Mesenchymal stem cell (in vitro differentiated cells and primary cell): ENCODE data around the gene TMEM89.

Experiments
- DNase-seq: peaks from one replicate; pipeline ENCODE4 v3.0.0-alpha.2; 2013
- H2AFZ ChIP-seq: one replicate; pipeline ENCODE4 v1.6.1; 2013; ENCODE audit warnings: low read depth, mild to moderate bottlenecking, control low read depth, inconsistent platforms, low read length, moderate library complexity
- H2AK5ac ChIP-seq: 2 replicates; pipeline ENCODE4 v1.6.1; 2013; ENCODE audit warnings: low read length, moderate library complexity, mild to moderate bottlenecking, inconsistent platforms; ENCODE audit not compliant: severe bottlenecking
- H2BK120ac ChIP-seq: one replicate; pipeline ENCODE4 v1.6.1; 2013; ENCODE audit warnings: low read depth, mild to moderate bottlenecking, inconsistent platforms, low read length, moderate library complexity
- H2BK12ac ChIP-seq, 2 experiments: one replicate each; pipeline ENCODE4 v1.6.1; 2013; ENCODE audit warnings: inconsistent platforms in 2 of 2, low read length in 2 of 2, mild to moderate bottlenecking in 2 of 2, moderate library complexity in 2 of 2, control low read depth in 1 of 2
- H2BK15ac ChIP-seq: one replicate; pipeline ENCODE4 v1.6.1; 2013; ENCODE audit warnings: mild to moderate bottlenecking, low read depth, inconsistent platforms; ENCODE audit not compliant: poor library complexity, severe bottlenecking
- H2BK5ac ChIP-seq: 2 replicates; pipeline ENCODE4 v1.6.1; 2013; ENCODE audit warnings: low read depth, mild to moderate bottlenecking, low read length, control low read depth, inconsistent platforms; ENCODE audit not compliant: poor library complexity, severe bottlenecking
- H3K14ac ChIP-seq, 2 experiments: one replicate each; pipeline ENCODE4 v1.6.1; 2013; ENCODE audit warnings: inconsistent platforms in 2 of 2, low read length in 2 of 2, control low read depth in 1 of 2, mild to moderate bottlenecking in 1 of 2, moderate library complexity in 1 of 2
- H3K18ac ChIP-seq, 2 experiments: one replicate each; pipeline ENCODE4 v1.6.1; 2013; ENCODE audit warnings: inconsistent platforms in 2 of 2, low read length in 2 of 2, control low read depth in 1 of 2, low read depth in 1 of 2, mild to moderate bottlenecking in 1 of 2
- H3K23ac ChIP-seq, 2 experiments: one replicate each; pipeline ENCODE4 v1.6.1; 2013; ENCODE audit warnings: inconsistent platforms in 2 of 2, low read length in 2 of 2, mild to moderate bottlenecking in 2 of 2, moderate library complexity in 2 of 2, control low read depth in 1 of 2
- H3K27ac ChIP-seq: 2 replicates; pipeline ENCODE4 v1.5.1; 2013; ENCODE audit warnings: mild to moderate bottlenecking, moderate library complexity, low read length, control low read depth, inconsistent platforms; ENCODE audit not compliant: poor library complexity, severe bottlenecking
- H3K27me3 ChIP-seq, 2 experiments: 2 replicates each; pipeline versions ENCODE4 v1.6.1 to v1.7.0; 2013; ENCODE audit warnings: low read length in 2 of 2, mild to moderate bottlenecking in 2 of 2, moderate library complexity in 2 of 2, control low read depth in 1 of 2, inconsistent platforms in 1 of 2; ENCODE audit not compliant: control insufficient read depth in 1 of 2, insufficient read depth in 1 of 2
- H3K36me3 ChIP-seq, 2 experiments: 2 replicates each; pipeline versions ENCODE4 v1.6.1 to v1.7.0; 2013; ENCODE audit warnings: low read length in 2 of 2, control low read depth in 1 of 2, inconsistent platforms in 1 of 2, low read depth in 1 of 2, mild to moderate bottlenecking in 1 of 2; ENCODE audit not compliant: insufficient read depth in 2 of 2, control insufficient read depth in 1 of 2
- H3K4ac ChIP-seq, 2 experiments: one replicate each; pipeline ENCODE4 v1.6.1; 2013; ENCODE audit warnings: inconsistent platforms in 2 of 2, low read length in 2 of 2, mild to moderate bottlenecking in 2 of 2, moderate library complexity in 2 of 2, control low read depth in 1 of 2, low read depth in 1 of 2
- H3K4me1 ChIP-seq: 2 replicates; pipeline ENCODE4 v1.6.1; 2013; ENCODE audit warnings: low read depth, low read length, control low read depth; ENCODE audit not compliant: control insufficient read depth, insufficient read depth
- H3K4me2 ChIP-seq: 2 replicates; pipeline ENCODE4 v1.6.1; 2013; ENCODE audit warnings: low read length, mild to moderate bottlenecking, inconsistent platforms; ENCODE audit not compliant: poor library complexity, severe bottlenecking
- H3K4me3 ChIP-seq, 2 experiments: 2 replicates each; pipeline versions ENCODE4 v1.5.1 to v1.7.0; 2013; ENCODE audit warnings: low read length in 2 of 2, mild to moderate bottlenecking in 2 of 2, control low read depth in 1 of 2, low read depth in 1 of 2; ENCODE audit not compliant: insufficient read depth in 1 of 2
- H3K79me1 ChIP-seq: replicated peaks from 2 replicates; pipeline ENCODE4 v1.6.1; 2013; ENCODE audit warnings: mild to moderate bottlenecking, control low read depth, low read length, inconsistent platforms; ENCODE audit not compliant: poor library complexity, severe bottlenecking
- H3K9ac ChIP-seq: 2 replicates; pipeline ENCODE4 v1.7.0; 2013; ENCODE audit warnings: mild to moderate bottlenecking, low read length, moderate library complexity
- H3K9me3 ChIP-seq: 2 replicates; pipeline ENCODE4 v1.7.0; 2013; ENCODE audit warnings: mild to moderate bottlenecking, low read length; ENCODE audit not compliant: control insufficient read depth
- H4K8ac ChIP-seq: one replicate; pipeline ENCODE4 v1.6.1; 2013; ENCODE audit warnings: inconsistent platforms, mild to moderate bottlenecking, low read length, moderate library complexity
- H4K91ac ChIP-seq: one replicate; pipeline ENCODE4 v1.6.1; 2013; ENCODE audit warnings: mild to moderate bottlenecking, low read length, inconsistent platforms
- WGBS: methylation state at CpG from one replicate; pipeline ENCODE4 v1.1.7; 2013; ENCODE audit warnings: mixed read lengths; 5-methylcytosine and 5-hydroxymethylcytosine counted together

TMEM89 gene

DNA sequence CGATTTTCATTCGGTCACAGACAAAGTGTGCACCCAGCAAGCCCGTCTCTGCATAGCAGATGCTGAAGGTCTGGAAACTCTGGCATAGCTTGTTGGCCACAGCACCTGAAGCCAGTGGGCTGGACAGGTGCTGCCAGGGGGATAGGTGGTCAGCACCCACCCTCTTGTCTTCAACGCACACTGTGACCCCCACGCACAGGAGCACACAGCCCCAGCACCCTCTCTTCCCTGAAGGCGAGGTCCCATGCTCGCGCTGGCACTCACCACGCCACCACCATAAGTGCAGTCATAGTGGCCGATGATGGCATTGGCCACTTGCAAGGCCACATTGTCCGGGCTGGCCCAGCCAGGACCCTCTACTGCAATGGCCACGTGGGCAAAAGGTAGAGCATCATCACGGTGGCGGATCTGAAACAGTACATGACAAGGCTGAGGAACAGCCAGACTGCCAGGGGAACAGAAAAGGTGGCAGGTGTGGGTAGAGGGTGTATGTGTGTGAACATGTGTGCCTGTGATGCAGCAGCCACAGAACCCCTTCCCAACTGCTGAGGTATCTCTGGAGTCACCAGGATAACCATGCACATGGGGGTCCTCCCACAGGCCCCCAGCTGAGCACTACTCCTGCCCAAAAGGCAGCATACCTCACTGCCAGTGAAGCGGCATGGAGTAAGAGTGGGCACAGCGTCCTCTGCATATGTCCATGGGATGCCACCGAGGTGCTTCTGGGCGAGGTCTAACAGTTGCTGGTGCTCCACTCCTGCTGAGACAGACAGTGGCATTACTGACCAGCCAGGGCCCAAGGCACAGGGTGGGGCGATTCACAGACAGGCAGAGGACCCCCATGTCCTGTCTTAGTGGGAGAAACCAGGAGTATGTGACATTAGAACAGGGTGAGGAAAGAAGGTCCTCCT is 20.6 kb downstream of the TMEM89 start:
- Histone ChIP-seq H3K79me1 (peaks cover 28% of the 10 kb centered on the region), H3K27me3 (no peaks in the 10 kb centered on the region), H3K4me3 (no peak overlapping the region), H3K18ac (no peak overlapping the region), H3K23ac (no peak overlapping the region), H3K36me3 (peaks cover 75 to 85% of the 10 kb centered on the region in 2 experiments), H3K27ac (no peak overlapping the region), H2BK5ac (no peak overlapping the region), H2BK15ac (peak overlapping the region; percentile 45), H2BK12ac (no peak overlapping the region), H3K4ac (no peak overlapping the region), H2BK120ac (no peak overlapping the region), H2AFZ (no peak overlapping the region), H4K91ac (peak overlapping the region; percentile 71), H3K9me3 (no peaks in the 10 kb centered on the region), H3K9ac (no peak overlapping the region), H3K14ac (no peak overlapping the region), H4K8ac (no peak overlapping the region), H2AK5ac (peak overlapping the region; percentile 5), H3K4me2 (no peak overlapping the region), H3K4me1 (peaks cover 56% of the 10 kb centered on the region)
- WGBS, result 98% methylated on average over 19 of the region's 19 CpGs
- no peak for DNase-seq

DNA sequence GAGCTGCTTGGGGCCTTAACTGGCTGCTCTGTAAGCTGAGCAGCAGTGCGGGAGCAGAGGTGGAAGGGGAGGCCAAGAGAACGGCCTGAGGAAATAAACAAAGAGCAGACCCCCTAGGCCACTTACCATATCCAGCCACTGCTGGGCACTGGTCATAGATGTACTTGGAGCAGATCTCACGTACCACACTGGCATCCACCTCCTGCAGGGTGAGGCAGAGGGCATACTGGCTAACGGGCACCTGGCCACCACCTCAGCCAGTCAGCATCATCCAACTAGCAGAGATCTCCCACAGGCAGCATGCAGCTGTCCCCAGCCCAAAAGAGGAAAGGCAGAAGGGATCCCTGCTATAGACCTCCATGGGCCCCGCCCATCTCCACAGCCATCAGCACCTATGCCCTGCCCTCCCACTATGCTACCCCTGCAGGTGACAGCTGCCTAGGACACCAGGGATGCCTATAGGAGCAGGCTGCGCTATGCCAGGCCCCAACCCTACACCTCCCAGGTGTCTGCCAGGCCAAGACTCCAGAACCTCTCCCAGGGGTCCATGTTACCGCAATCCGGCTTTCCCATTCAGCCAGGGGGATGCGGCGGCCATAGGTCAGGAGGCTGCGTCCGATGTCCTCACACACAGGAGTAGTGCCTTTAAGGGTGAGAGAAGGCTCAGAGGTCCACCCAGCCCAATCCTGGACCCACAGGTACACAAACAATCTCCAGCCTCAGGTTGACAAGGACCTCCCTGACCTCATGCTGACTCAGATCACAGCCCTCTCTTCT is 21.9 kb downstream of the TMEM89 start:
- Histone ChIP-seq H2BK12ac (peak overlapping the region; percentile 92 to 95), H3K27ac (peak overlapping the region; percentile 91), H2BK120ac (peak overlapping the region; percentile 73), H3K4me1 (peaks cover 65% of the 10 kb centered on the region), H3K9ac (peak overlapping the region; percentile 65), H2BK15ac (no peak overlapping the region), H3K23ac (no peak overlapping the region), H3K14ac (no peak overlapping the region), H3K27me3 (no peaks in the 10 kb centered on the region), H2AK5ac (peak overlapping the region; percentile 49), H4K8ac (peak overlapping the region; percentile 88), H3K18ac (peak overlapping the region; percentile 81 to 92), H3K4me2 (no peak overlapping the region), H4K91ac (peak overlapping the region; percentile 98), H3K36me3 (peaks cover 62 to 72% of the 10 kb centered on the region in 2 experiments), H2BK5ac (no peak overlapping the region), H3K9me3 (no peaks in the 10 kb centered on the region), H3K4ac (peak overlapping the region; percentile 79 to 87), H3K4me3 (peak overlapping the region in 1 of 2 experiments; percentile 12), H3K79me1 (peaks cover 22% of the 10 kb centered on the region), H2AFZ (no peak overlapping the region)
- 98% methylated on average over 7 of the region's 12 CpGs for WGBS
- DNase-seq, result no peak

DNA sequence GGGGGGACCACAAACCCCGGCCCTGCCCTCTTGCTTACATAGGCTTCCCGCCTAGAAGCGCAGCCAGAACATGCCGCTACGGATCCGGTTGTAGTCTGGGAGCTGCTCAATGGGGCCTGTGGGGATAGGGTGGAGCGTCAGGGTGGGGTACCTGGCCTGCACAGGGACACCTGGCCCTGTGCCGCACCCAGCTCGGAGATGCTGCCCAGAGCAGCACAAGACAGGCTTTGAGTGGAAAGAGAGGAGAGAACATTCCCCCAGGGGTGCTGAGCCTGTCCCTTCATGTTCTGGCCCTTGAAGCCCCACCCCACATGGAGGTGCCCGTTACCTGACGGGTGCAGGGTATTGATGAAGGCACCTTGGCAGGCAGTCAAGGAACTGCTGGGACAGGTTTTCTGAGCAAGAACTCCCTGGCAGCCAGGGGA is 22.5 kb downstream of the TMEM89 start:
- WGBS, result 90% methylated on average over 11 of the region's 11 CpGs
- Histone ChIP-seq H2BK120ac (peak overlapping the region; percentile 73), H3K9ac (peak overlapping the region; percentile 65), H2AFZ (no peak overlapping the region), H4K8ac (peak overlapping the region; percentile 88), H3K14ac (peak overlapping the region in 1 of 2 experiments; percentile 55), H2BK15ac (peak overlapping the region; percentile 85), H3K4me3 (peak overlapping the region in 1 of 2 experiments; percentile 12), H3K18ac (peak overlapping the region; percentile 81 to 92), H3K27me3 (no peaks in the 10 kb centered on the region), H2BK5ac (no peak overlapping the region), H3K4me1 (peaks cover 71% of the 10 kb centered on the region), H3K36me3 (peaks cover 56 to 66% of the 10 kb centered on the region in 2 experiments), H3K9me3 (no peaks in the 10 kb centered on the region), H3K79me1 (peaks cover 19% of the 10 kb centered on the region), H2BK12ac (peak overlapping the region; percentile 92 to 95), H3K4ac (peak overlapping the region; percentile 79 to 87), H3K27ac (peak overlapping the region; percentile 91), H3K23ac (no peak overlapping the region), H2AK5ac (peak overlapping the region; percentile 49), H4K91ac (peak overlapping the region; percentile 98), H3K4me2 (peak overlapping the region; percentile 4)
- no peak for DNase-seq
